NCI-H1417 treated with DMSO at 0.1 percent for 48 hours (cell line): ENCODE data around the gene AURKA.
A peak's percentile ranks its signal among the peaks of the same experiment; 100 is the strongest.
"Not testable (repeated sequence)": the region's sequence is repeated elsewhere in the genome, so short reads cannot be mapped to it uniquely, and the experiment has no call there.

Experiments
- DNase-seq: peaks from one replicate; lab custom pipeline; 2025; lab: John Stamatoyannopoulos, UW

The AURKA gene

GRCh38 chr20:56359212-56360132 lies 32.5 kb downstream of the AURKA start:
- DNase-seq: no peak

- peak; percentile 52 for DNase-seq
Observed at GRCh38 chr20:56358600-56359211, 33.3 kb downstream of the AURKA start, which contains the start of gene FAM210B. TSS of gene FAM210B (plus strand) at chr20:56358974. CDS start at chr20:56359006, 32 bp downstream.

GRCh38 chr20:56358070-56358469 lies 33.9 kb downstream of the AURKA start:
- DNase-seq: no peak

- DNase-seq: no peak
Observed at GRCh38 chr20:56353356-56353755, 38.7 kb downstream of the AURKA start.

GRCh38 chr20:56352345-56353055 lies 39.5 kb downstream of the AURKA start:
- DNase-seq: no peak

GRCh38 chr20:56350842-56351241 lies 41.2 kb downstream of the AURKA start:
- DNase-seq: no peak

- no peak for DNase-seq
Observed at GRCh38 chr20:56348746-56349145, 43.3 kb downstream of the AURKA start.

GRCh38 chr20:56348305-56348693 lies 43.7 kb downstream of the AURKA start:
- DNase-seq: no peak

GRCh38 chr20:56347628-56348304 lies 44.2 kb downstream of the AURKA start:
- no peak for DNase-seq

- DNase-seq: no peak
Observed at GRCh38 chr20:56345911-56346310, 46.1 kb downstream of the AURKA start.

GRCh38 chr20:56343861-56344381 lies 48.1 kb downstream of the AURKA start:
- DNase-seq: no peak

- no peak for DNase-seq
Observed at GRCh38 chr20:56342783-56343182, 49.2 kb downstream of the AURKA start.

GRCh38 chr20:56336709-56337108 lies 55.3 kb downstream of the AURKA start:
- not testable (repeated sequence) for DNase-seq

GRCh38 chr20:56328861-56329260 lies 63.2 kb downstream of the AURKA start:
- no peak for DNase-seq

GRCh38 chr20:56324806-56325205 lies 67.2 kb downstream of the AURKA start:
- DNase-seq: no peak

- no peak for DNase-seq
Observed at GRCh38 chr20:56323656-56324055, 68.4 kb downstream of the AURKA start.

- DNase-seq: no peak
Observed at GRCh38 chr20:56323206-56323605, 68.8 kb downstream of the AURKA start.

- no peak for DNase-seq
Observed at GRCh38 chr20:56322681-56323080, 69.3 kb downstream of the AURKA start.
